Femur (tissue), 1 donor: ENCODE measurements around the gene FDX1.

Source experiments
- DNase-seq: peaks from one replicate; pipeline ENCODE4 v3.0.0-alpha.2; 2017

FDX1 gene

DNA sequence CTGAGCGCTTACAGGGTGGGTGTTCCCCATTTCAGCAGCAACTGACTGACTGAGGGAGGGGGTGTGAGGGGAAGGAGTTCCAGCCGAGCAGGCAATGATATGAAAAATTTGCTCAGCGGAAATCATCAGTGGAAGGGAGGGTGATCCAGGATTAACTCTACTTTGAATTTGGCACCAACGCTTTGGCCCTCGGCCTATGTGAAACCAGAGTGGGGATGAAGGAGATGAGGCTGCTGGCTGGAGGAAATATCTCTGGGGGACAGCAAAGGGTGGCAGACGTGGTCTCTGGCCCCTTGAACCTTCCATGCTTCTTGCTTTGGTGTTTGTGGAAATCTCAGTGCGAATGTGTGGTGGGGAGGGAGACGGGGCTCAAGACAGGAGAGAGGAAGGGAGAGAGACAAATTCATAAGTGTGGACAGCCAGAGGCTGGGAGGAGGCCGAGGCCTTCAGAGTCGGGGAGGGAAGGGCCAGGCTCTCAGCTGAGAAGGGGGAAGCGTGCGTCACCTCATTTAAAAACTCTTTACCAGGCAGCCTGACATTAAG is 83.6 kb downstream of the FDX1 start:
- DNase-seq = peak; percentile 75

DNA sequence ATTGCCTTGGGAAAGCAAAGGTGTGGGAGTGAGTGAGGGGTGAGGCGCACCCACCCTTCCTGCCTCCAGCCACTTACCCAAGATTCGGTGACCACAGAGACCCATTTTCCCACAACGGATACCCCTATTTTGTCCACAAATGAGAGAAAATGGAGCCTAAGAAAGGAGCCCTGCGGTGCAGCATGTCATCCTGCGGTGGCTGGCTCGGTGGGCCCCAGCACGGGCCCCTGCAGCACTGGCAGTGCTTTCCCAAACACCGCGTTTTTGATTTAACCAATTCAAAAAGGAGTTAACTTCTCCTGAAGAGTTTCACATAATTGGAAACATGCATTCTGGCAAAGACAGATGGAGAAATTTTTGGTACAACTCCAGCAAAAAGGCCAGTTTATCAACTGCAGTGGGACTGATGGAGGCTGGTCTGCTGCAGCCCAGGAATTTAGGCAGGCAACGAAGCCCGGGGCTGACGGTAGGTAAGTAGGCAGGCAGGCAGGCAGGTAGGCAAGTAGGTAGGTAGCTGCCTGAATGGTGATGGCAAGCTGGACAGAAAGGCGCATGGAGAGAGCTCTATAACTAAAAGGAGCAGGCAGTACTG is 84.2 kb downstream of the FDX1 start:
- DNase-seq = peak; percentile 33
